HL-60 (cell line): ENCODE measurements around the gene LRRC3B.

Experiments
- GABPA ChIP-seq: IDR thresholded peaks from 2 replicates; pipeline ENCODE4 v1.6.1; 2012; ENCODE audit warnings: low read depth
- POLR2AphosphoS5 ChIP-seq: IDR thresholded peaks from 2 replicates; pipeline ENCODE4 v1.6.1; 2012; ENCODE audit warnings: low read depth
- REST ChIP-seq: IDR thresholded peaks from 2 replicates; pipeline ENCODE4 v1.6.1; 2012; ENCODE audit warnings: low read depth; ENCODE audit not compliant: insufficient replicate concordance
- SPI1 ChIP-seq: IDR thresholded peaks from 2 replicates; pipeline ENCODE4 v1.6.1; 2012; ENCODE audit warnings: low read depth, mild to moderate bottlenecking, borderline replicate concordance
- TF ChIP-seq, protein P1 (sequence below): IDR thresholded peaks from one replicate; pipeline ENCODE4 v1.5.1; 2011; ENCODE audit warnings: low read length, control low read depth, inconsistent platforms; ENCODE audit not compliant: insufficient read depth

- TF ChIP-seq GABPA (no peak), POLR2AphosphoS5 (no peak), REST (no peak), SPI1 (no peak)
- TF ChIP-seq, protein P1, sequence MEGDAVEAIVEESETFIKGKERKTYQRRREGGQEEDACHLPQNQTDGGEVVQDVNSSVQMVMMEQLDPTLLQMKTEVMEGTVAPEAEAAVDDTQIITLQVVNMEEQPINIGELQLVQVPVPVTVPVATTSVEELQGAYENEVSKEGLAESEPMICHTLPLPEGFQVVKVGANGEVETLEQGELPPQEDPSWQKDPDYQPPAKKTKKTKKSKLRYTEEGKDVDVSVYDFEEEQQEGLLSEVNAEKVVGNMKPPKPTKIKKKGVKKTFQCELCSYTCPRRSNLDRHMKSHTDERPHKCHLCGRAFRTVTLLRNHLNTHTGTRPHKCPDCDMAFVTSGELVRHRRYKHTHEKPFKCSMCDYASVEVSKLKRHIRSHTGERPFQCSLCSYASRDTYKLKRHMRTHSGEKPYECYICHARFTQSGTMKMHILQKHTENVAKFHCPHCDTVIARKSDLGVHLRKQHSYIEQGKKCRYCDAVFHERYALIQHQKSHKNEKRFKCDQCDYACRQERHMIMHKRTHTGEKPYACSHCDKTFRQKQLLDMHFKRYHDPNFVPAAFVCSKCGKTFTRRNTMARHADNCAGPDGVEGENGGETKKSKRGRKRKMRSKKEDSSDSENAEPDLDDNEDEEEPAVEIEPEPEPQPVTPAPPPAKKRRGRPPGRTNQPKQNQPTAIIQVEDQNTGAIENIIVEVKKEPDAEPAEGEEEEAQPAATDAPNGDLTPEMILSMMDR, result no peak
Measured at GRCh38 chr3:26621906-26622620, 509 bp upstream of the LRRC3B start.
